ENCODE measurements around the gene DAPK1.

Gene DAPK1

DNA sequence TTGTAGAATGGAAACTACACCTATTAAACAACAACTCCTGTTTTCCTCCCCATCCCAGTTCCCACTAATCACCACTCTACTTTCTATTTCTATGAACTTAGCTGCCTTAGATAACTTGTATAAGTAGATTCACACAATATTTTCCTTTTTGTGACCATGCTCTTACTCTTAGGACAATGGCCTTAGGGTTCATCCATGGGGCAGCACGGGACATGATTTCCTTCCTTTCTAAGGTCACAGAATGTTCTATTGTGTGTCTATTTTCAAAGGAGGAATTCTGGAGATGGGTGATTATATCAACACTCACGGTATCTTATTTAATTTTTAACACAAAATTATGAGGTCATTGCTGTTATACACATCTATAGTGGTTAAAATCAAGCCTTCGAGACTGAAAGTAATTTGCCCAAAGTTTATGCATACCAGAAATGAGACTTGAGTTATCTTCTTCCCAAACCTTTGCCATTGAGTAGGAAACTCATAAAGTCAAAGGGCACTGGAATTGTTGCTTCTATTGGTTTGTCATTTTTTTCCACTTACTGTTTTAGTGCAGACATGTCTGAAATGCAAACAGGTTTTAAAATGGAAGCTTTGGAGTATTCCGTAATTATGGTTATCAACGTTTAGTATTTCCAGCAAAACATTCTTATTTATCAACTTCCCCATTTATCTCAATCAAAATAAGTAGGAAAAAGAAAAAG lies 251.8 kb downstream of the DAPK1 start:
- no peak for DNase-seq (ENCODE audit: low read depth)

DNA sequence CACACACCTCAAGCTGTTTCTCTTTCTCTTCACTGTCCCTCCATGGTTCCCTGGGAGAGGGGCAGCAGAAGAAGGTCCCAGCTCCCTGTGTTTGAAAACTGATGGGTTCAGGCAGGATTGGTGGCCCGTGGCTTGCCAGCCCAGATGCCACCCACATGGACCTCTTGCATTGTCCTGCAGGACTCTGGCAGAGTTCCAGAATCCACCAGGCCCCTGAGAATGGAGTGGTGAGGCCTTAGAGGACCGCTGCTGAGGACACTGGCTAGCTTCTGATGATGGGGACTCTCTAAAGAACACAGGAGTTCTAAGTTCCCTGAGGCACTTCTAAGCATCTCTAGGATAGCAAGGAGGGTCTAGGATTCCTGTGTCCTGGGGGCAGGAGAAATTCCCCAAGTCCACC lies 253.1 kb downstream of the DAPK1 start:
- DNase-seq (ENCODE audit: low read depth) = no peak

DNA sequence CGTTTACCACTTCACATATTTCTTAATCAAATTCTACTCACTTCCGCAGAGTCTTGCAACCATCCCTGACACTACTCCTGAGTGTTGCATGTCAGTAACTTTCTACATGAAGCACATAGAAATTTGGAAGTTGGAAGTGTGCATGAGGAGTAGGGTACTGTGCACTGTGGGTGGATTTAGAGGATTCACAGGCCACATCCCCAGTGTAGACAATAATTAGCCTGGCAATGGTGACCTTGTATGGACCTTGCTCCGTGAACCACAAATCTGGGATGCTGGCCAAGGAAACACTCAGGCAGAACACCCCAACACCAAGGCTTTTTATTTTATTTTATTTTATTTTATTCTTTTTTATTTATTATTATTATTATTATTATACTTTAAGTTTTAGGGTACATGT lies 253.8 kb downstream of the DAPK1 start:
- no peak for DNase-seq (ENCODE audit: low read depth)

DNA sequence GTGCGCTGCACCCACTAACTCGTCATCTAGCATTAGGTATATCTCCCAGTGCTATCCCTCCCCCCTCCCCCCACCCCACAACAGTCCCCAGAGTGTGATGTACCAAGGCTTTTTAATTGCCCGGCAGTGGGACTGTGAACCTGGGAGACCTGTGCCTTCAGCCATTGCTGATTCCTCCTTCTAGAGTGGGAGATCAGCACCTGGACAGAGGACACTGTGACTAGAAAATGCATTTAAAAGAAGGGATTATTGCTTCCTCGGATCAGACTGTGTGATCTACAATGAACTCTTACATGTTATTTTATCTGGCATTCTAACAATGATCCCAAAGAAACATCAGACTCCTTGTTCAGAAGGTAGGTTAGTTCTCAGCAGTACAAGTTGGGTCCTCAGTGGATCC lies 254.2 kb downstream of the DAPK1 start:
- no peak for DNase-seq (ENCODE audit: low read depth)

DNA sequence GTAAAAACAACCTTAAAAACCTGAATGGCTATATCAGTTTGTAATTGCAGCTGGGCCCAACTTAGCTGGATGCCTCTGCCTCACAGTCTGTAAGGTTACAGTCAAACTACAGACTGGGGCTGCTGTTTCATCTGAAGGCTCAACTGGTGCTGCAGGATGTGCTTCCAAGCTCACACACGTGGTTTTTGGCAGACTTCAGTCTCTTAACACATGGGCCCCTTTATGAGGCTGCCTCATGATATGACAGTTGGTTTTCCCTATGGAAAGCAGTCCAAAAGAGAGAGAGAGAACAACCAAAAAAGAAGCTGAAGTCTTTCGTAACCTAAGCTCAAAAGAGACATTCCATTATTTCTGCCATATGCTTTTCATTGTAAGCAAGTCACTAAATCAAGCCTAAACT lies 255.6 kb downstream of the DAPK1 start:
- DNase-seq (ENCODE audit: low read depth) = no peak
